ENCODE measurements around the gene VANGL1.

DNA sequence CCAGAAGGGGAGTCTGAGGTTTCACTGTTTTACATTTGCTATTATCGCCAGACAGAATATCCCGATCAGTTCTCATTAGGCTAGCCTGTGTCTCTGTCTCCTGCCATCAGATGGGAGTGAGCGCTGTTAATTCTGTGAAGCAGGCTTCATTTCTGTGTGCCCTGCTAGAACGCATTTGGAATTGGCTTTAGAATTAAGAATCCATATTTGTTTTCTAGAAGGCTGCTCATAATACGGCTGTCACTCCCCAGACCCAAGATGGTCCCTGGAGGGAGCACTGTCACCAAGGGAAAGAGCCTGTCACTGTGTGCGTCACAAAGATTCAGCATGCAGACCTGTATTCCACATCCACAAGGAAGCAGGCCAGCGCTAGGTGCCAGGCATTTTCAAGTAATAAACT, 77.5 kb downstream of the VANGL1 start:
- TF ChIP-seq FOS (IDR thresholded peaks at IDR 0.05; ENCODE audit: low read depth, low read length) = no peak
- TF ChIP-seq, protein P1, sequence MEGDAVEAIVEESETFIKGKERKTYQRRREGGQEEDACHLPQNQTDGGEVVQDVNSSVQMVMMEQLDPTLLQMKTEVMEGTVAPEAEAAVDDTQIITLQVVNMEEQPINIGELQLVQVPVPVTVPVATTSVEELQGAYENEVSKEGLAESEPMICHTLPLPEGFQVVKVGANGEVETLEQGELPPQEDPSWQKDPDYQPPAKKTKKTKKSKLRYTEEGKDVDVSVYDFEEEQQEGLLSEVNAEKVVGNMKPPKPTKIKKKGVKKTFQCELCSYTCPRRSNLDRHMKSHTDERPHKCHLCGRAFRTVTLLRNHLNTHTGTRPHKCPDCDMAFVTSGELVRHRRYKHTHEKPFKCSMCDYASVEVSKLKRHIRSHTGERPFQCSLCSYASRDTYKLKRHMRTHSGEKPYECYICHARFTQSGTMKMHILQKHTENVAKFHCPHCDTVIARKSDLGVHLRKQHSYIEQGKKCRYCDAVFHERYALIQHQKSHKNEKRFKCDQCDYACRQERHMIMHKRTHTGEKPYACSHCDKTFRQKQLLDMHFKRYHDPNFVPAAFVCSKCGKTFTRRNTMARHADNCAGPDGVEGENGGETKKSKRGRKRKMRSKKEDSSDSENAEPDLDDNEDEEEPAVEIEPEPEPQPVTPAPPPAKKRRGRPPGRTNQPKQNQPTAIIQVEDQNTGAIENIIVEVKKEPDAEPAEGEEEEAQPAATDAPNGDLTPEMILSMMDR (conservative IDR thresholded peaks at IDR 0.05; ENCODE audit: low read depth, low read length) = no peak
- TF ChIP-seq, protein P2, sequence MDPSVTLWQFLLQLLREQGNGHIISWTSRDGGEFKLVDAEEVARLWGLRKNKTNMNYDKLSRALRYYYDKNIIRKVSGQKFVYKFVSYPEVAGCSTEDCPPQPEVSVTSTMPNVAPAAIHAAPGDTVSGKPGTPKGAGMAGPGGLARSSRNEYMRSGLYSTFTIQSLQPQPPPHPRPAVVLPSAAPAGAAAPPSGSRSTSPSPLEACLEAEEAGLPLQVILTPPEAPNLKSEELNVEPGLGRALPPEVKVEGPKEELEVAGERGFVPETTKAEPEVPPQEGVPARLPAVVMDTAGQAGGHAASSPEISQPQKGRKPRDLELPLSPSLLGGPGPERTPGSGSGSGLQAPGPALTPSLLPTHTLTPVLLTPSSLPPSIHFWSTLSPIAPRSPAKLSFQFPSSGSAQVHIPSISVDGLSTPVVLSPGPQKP (IDR thresholded peaks at IDR 0.05; ENCODE audit: borderline replicate concordance, low read depth, low read length) = no peak
- TF ChIP-seq POLR2A (IDR thresholded peaks at IDR 0.05; ENCODE audit: low read depth, low read length) = no peak
- no peak for TF ChIP-seq RAD21 (IDR thresholded peaks at IDR 0.05; ENCODE audit: low read length)
- TF ChIP-seq, protein P3, sequence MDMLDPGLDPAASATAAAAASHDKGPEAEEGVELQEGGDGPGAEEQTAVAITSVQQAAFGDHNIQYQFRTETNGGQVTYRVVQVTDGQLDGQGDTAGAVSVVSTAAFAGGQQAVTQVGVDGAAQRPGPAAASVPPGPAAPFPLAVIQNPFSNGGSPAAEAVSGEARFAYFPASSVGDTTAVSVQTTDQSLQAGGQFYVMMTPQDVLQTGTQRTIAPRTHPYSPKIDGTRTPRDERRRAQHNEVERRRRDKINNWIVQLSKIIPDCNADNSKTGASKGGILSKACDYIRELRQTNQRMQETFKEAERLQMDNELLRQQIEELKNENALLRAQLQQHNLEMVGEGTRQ (IDR thresholded peaks at IDR 0.05; ENCODE audit: low read depth, low read length) = no peak
- TF ChIP-seq MAFK (IDR thresholded peaks at IDR 0.05; ENCODE audit: low read depth, low read length) = no peak
- TF ChIP-seq RCOR1 (IDR thresholded peaks at IDR 0.05; ENCODE audit: insufficient replicate concordance, low read length) = no peak
- TF ChIP-seq MAZ (IDR thresholded peaks at IDR 0.05; ENCODE audit: borderline replicate concordance, low read depth, low read length) = no peak
- TF ChIP-seq RFX5 (IDR thresholded peaks at IDR 0.05; ENCODE audit: low read depth, low read length) = no peak
- TF ChIP-seq SMC3 (IDR thresholded peaks at IDR 0.05; ENCODE audit: low read depth, low read length) = no peak
- no peak for TF ChIP-seq CEBPB (IDR thresholded peaks at IDR 0.05; ENCODE audit: low read depth, low read length)
- TF ChIP-seq BHLHE40 (IDR thresholded peaks at IDR 0.05; ENCODE audit: low read depth, low read length) = no peak
- no peak for TF ChIP-seq NFE2L2 (IDR thresholded peaks at IDR 0.05; ENCODE audit: low read depth, low read length)
